Measurements from ENCODE around the gene RLBP1. TPM values are rescaled to one million over a fixed set of nuclear protein-coding genes. Genes with fewer than 3 reads are reported as not detected.

RLBP1 gene
- total and polyA plus RNA-seq, 10 of the 15 experiments (the other 5 are each of a cell fraction or from before 2014, with no cell fraction given), result 0.06 TPM; not detected in 9

DNA sequence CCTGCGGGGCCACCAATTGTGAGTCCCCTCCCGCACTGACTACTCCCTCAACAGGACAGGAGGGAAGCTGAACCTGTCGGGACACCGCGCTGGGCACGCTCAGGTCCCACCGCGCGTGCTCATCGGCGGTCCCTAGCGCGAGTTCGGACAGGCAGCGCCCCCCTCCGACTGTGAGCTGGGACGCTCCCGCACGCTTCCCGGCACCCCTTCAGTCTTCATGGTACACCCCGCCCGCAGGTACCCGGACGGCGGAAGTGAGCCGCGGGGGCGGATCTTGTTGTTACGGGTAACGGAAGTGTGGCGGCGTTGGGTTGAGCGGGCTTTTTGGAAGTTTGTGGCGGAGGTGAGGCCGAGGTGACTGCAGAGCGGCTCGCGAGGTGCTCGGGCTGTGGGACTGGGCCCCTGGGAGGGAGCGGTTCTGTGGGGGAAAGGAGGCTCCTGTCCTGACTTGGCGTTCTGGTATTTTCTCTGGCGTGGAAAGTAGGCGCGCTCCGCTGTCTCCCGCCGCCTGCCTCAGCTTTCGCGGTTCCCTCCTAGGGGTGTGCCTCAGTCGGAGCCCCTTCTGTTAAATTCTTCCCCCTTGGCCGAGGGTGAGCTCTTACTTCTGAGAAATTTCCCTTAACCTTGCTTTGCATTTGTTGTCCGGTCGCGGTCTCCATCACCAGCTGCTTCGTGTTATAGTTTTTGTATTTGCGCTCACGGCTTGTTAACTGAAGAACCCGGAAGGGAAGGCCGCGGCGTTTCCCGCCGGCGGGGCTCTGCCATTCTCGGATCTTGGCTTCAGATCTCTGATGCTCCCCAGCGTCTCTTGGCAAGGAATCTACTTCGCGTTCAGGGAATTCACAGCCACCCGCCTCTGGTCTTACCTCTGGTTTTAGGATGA is 22.6 kb upstream of the RLBP1 start, which contains the start of gene FANCI (continued):
- TF ChIP-seq, protein P1, sequence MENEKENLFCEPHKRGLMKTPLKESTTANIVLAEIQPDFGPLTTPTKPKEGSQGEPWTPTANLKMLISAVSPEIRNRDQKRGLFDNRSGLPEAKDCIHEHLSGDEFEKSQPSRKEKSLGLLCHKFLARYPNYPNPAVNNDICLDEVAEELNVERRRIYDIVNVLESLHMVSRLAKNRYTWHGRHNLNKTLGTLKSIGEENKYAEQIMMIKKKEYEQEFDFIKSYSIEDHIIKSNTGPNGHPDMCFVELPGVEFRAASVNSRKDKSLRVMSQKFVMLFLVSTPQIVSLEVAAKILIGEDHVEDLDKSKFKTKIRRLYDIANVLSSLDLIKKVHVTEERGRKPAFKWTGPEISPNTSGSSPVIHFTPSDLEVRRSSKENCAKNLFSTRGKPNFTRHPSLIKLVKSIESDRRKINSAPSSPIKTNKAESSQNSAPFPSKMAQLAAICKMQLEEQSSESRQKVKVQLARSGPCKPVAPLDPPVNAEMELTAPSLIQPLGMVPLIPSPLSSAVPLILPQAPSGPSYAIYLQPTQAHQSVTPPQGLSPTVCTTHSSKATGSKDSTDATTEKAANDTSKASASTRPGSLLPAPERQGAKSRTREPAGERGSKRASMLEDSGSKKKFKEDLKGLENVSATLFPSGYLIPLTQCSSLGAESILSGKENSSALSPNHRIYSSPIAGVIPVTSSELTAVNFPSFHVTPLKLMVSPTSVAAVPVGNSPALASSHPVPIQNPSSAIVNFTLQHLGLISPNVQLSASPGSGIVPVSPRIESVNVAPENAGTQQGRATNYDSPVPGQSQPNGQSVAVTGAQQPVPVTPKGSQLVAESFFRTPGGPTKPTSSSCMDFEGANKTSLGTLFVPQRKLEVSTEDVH (IDR thresholded peaks at IDR 0.05; ENCODE audit: low read depth, partially characterized antibody), result peak; percentile 50
- TF ChIP-seq CHD1 (IDR thresholded peaks at IDR 0.05; ENCODE audit: low read depth, low read length) (peak; percentile 97), ZNF207 (IDR thresholded peaks at IDR 0.05; ENCODE audit: borderline replicate concordance) (peak; percentile 45; the same call in 1 of the 2 replicates), ASH2L (IDR thresholded peaks at IDR 0.05; ENCODE audit: borderline replicate concordance, low read depth) (no peak), SRF (IDR thresholded peaks at IDR 0.05; ENCODE audit: low read depth in 2 of 2, low read length in 2 of 2) (peak in 1 of 2 experiments; percentile 14; a peak in 1 of 4 replicates), SIN3A (IDR thresholded peaks at IDR 0.05; ENCODE audit: low read depth, low read length) (peak; percentile 100), SREBF1 (IDR thresholded peaks at IDR 0.05; ENCODE audit: low read length) (peak; percentile 90), GATAD2B (conservative IDR thresholded peaks at IDR 0.05; ENCODE audit: low read depth) (peak; percentile 50; the same call in 1 of the 2 replicates), TCF12 (IDR thresholded peaks at IDR 0.05; ENCODE audit: low read depth, low read length) (no peak), TAF1 (IDR thresholded peaks at IDR 0.05; ENCODE audit: borderline replicate concordance, low read depth, low read length) (peak; percentile 43; the same call in 1 of the 2 replicates), HDAC2 (IDR thresholded peaks at IDR 0.05) (peak; percentile 94; the same call in 1 of the 2 replicates), POU2F2 (IDR thresholded peaks at IDR 0.05; ENCODE audit: borderline replicate concordance, low read depth, low read length) (peak; percentile 11; the same call in 1 of the 3 replicates), NRF1 (conservative IDR thresholded peaks at IDR 0.05; ENCODE audit: low read depth, low read length) (no peak), BRCA1 (IDR thresholded peaks at IDR 0.05; ENCODE audit: low read depth, low read length) (no peak), BCL11A (IDR thresholded peaks at IDR 0.05; ENCODE audit: low read depth, low read length) (no peak), LARP7 (IDR thresholded peaks at IDR 0.05) (peak; percentile 76; the same call in 1 of the 2 replicates), WRNIP1 (IDR thresholded peaks at IDR 0.05; ENCODE audit: borderline replicate concordance, low read depth, low read length) (no peak), SMARCA5 (IDR thresholded peaks at IDR 0.05) (peak; percentile 91; the same call in 1 of the 2 replicates), ZNF24 (IDR thresholded peaks at IDR 0.05) (no peak), KAT2A (conservative IDR thresholded peaks at IDR 0.05; ENCODE audit: control insufficient read depth, low read depth, low read length) (no peak), ZNF274 (IDR thresholded peaks at IDR 0.05; ENCODE audit: insufficient read depth, insufficient read length) (no peak)
- TF ChIP-seq, protein P2, sequence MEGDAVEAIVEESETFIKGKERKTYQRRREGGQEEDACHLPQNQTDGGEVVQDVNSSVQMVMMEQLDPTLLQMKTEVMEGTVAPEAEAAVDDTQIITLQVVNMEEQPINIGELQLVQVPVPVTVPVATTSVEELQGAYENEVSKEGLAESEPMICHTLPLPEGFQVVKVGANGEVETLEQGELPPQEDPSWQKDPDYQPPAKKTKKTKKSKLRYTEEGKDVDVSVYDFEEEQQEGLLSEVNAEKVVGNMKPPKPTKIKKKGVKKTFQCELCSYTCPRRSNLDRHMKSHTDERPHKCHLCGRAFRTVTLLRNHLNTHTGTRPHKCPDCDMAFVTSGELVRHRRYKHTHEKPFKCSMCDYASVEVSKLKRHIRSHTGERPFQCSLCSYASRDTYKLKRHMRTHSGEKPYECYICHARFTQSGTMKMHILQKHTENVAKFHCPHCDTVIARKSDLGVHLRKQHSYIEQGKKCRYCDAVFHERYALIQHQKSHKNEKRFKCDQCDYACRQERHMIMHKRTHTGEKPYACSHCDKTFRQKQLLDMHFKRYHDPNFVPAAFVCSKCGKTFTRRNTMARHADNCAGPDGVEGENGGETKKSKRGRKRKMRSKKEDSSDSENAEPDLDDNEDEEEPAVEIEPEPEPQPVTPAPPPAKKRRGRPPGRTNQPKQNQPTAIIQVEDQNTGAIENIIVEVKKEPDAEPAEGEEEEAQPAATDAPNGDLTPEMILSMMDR (IDR thresholded peaks at IDR 0.05 in 2 of 3, conservative IDR thresholded peaks at IDR 0.05 in 1 of 3; ENCODE audit: control insufficient read depth in 2 of 3, extremely low read depth in 1 of 3, insufficient read depth in 1 of 3, low read depth in 3 of 3, low read length in 3 of 3), result peak; percentile 37 to 62 (median 40); a peak in 4 of 6 replicates
- TF ChIP-seq, protein P3, sequence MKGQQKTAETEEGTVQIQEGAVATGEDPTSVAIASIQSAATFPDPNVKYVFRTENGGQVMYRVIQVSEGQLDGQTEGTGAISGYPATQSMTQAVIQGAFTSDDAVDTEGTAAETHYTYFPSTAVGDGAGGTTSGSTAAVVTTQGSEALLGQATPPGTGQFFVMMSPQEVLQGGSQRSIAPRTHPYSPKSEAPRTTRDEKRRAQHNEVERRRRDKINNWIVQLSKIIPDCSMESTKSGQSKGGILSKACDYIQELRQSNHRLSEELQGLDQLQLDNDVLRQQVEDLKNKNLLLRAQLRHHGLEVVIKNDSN (IDR thresholded peaks at IDR 0.05; ENCODE audit: borderline replicate concordance, extremely low read length, insufficient read depth, low read depth, low read length), result no peak
- TF ChIP-seq, protein P4, sequence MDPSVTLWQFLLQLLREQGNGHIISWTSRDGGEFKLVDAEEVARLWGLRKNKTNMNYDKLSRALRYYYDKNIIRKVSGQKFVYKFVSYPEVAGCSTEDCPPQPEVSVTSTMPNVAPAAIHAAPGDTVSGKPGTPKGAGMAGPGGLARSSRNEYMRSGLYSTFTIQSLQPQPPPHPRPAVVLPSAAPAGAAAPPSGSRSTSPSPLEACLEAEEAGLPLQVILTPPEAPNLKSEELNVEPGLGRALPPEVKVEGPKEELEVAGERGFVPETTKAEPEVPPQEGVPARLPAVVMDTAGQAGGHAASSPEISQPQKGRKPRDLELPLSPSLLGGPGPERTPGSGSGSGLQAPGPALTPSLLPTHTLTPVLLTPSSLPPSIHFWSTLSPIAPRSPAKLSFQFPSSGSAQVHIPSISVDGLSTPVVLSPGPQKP (IDR thresholded peaks at IDR 0.05; ENCODE audit: low read depth, low read length), result peak; percentile 77; the same call in 1 of the 2 replicates
